Stimulated activated CD8-positive, alpha-beta memory T cell treated with anti-CD3 and anti-CD28 coated beads, Interleukin-7, amount 100 ng/mL, for 4 hours (primary cell): ENCODE results near the gene BTBD7.

Experiments used
- DNase-seq, 2 donors: peaks; one replicate each; pipeline ENCODE4 v3.0.0-alpha.2; 2020; ENCODE audit warnings: low read depth in 2 of 2

BTBD7 gene

DNA sequence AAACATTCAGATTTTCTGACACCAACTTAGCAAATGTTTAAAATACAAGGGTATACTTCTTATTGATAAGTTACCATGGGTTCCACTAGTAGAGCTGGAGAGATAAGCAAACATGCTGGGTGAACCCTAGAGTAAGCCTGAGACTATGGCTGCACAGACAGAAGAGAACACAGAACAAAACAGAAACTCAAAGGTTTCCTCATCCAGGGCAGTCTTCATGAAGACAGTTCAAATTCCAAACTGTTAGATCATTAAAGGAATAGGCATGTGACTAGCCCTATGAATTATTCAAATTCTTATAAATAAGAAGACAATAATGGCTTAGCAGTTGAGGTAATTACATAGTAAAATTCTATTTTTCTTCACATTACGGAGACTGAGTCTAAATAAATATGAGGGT lies 28.1 kb downstream of the BTBD7 start:
- no peak for DNase-seq

DNA sequence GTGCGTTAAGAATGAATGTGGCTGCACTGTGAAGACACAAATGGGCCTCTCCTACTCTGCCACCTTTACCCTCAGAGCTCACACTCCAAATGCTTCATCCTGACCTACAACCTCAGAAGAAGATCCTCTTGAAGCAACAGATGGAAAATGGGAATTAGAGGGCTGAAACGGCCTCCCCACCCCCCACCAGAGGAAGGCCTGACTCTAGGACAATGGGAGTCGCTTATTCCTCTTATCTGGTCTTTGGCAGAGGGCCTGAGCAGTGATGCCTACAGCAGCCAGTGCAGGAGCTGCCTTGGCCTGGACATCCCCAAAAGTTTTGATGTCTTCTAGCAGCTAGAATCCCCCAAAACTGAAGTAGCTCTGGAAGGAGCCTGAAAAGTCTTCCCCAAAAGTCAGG lies 29.2 kb downstream of the BTBD7 start:
- DNase-seq = no peak

DNA sequence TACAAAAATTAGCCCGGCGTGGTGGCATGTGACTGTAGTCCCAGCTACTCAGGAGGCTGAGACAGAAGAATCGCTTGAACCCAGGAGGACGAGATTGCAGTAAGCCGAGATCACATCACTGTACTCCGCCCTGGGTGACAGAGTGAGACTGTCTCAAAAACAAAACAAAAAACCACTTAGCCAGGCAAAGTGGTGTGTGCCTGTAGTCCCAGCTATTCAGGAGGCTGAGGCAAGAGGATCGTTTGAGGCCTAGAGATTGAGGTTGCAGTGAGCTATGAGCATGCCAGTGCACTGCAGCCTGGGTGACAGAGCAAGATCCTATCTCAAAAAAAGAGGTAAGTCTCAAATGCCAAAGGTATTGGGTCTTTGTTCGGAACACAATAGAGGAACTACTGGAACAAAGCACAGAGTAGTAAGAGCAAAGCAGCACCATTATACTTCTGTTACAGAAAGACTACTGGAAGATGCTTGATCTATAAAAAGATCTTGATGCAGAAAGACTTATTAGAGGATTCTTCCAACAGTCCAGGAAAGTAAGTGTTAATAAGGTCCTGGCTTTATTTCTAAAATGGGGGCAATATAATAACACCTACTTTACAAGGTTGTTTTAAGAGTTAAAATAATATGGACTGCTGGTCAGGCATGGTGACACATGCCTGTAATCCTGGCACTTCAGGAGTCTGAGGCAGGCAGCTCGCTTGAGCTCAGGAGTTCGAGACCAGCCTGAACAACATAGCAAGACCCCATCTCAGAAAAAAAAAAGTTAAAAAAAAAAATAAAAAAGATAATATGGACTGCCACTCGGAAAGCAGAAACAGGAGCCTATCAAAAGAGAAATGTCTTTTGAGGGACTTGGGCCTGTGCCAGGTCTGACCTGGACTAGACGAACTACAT lies 29.9 kb downstream of the BTBD7 start:
- no peak for DNase-seq

DNA sequence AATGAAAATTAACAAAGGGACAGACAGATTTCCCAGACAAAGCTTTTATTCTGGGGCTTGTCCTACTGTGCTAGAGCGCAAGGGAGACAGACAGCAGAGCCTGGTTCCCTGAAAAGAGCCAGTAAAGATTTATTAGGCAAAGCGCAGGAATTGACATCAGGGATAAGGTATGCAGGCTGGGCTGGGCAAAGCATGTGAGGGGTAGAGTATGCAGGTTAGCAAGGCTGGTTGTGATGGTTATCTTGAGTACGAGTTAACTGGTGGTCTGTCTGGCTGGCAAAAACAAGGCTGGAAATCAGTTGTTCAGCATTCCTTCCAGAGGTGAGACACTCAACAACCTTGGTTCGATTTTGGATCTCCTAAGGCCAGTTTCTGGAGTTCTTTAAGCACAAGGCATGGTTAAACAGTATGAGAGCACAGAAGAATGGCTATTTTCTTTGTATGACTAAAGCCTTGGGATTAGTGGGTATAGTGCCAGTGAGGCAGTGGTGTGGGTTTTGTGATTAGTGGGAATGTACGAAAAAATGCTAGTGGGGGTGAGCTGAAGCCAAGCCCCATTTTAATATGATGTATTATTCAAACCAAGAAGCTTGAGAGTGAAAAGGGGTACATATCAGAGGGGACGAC lies 30.9 kb downstream of the BTBD7 start:
- no peak for DNase-seq

DNA sequence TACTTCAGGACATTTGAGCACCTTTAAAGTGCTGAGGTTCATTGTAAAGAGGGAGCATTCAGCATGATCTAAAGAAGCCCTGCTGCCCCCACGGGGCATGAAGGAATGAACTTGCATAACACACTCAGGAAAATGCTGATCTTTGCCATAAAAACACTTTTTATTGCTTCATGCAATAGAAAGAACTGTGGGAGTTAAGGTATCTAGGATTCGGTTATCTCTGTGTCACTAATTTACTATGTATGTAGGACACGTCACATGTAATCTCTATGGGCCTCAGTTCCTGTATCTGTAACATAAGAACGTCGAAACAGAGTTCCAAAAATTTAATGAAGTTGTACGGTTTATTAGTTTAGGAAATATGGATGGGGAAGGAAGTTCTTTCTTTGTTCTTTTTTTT lies 33.0 kb downstream of the BTBD7 start:
- no peak for DNase-seq

DNA sequence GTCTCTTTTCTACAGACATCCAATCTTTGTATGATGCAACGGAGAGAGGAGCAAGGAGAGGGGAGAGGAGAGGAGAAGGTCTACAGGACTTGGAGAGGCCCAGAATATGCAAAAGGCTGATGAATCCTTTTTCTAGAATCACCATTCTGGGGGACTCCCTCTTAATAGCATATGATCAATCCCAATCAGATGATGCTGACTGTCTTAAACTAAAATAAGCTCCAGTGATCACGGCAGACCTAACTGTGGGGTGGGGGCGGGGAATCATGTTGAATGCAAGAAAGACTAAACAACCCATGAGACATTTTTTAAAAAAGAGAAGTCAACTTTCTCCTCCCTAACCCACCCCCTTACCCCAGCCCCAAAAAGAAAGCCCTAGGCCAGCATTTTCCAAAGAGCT lies 33.4 kb downstream of the BTBD7 start:
- no peak for DNase-seq

DNA sequence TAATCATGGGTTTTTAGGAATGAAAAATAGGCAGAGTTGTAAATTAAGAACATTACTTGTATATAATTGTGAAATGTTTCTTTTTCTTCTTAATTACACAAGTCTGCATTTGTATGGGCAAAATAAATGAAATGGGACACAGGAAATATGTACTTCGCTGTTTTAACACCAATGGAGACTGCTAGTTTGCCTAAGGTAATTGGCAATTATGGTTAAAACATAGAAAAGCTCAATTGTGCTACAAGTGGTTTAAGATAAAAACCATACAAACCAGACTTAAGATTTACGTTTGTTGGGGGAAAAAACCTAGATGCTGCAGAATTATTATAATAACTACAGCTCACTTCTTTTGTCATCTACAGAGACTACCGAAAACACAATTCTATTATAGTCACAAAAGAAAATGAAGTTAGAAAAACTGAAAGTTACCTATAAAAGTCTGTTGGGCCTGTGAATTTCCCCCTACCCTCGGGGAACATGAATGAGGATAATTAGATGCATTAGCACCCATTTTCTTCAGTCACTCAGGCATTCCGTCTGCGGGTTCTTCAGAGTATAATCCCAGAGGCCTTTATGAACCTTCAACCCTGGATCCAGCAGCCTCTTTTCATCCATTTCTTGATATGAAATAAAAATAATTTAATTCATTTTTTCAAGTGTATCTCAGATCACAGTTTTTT lies 37.2 kb downstream of the BTBD7 start:
- DNase-seq = no peak

DNA sequence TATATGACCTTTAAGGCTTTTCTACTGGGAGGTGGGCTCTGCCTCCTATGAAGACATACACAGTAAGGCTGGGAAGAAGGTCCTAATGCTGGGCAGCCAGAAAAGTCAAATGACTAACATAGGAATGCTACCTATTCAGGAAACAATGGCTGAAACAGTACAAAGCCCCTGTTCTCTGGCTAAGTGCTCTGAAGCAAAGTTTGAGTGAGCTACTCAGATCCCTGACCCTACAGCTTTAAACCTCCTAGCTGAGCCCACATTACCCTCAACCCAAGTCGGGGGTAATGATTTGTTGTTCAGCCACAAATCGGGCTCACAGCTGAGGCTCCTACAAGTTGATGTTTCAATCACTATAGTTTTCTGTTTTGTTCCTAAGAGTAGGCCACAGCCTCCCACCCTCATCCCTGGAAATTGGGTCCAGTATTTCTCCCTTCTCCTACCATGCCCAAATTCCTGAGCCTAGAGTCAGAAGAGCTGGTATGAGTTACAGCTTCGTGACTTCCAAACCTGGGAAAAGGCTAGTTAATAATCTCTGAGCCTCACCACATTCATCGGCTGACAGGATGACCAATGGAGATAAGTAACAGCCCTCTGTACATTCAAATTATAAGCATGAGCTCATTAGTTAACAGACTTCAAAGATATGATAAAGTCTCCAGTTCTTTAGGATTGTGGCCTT lies 46.5 kb downstream of the BTBD7 start:
- DNase-seq = no peak

DNA sequence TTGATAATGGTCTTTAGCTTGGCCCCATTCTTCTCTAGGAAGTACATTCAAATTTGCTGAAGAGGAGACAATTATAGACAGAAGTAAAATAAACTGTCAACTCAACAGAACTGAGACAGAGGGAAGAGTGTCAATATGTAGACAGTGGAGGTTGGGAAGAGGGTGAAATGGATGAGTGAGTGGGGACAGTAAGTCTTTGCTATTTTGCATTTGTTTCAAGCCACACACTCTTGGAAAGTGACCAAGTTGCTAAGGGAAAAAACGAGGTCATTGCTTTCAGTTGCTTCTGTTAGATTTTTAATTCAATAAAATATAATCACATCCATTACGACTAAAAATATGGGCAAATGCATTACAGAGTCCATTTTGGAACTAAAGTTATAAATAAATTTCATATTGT lies 47.8 kb downstream of the BTBD7 start:
- no peak for DNase-seq

DNA sequence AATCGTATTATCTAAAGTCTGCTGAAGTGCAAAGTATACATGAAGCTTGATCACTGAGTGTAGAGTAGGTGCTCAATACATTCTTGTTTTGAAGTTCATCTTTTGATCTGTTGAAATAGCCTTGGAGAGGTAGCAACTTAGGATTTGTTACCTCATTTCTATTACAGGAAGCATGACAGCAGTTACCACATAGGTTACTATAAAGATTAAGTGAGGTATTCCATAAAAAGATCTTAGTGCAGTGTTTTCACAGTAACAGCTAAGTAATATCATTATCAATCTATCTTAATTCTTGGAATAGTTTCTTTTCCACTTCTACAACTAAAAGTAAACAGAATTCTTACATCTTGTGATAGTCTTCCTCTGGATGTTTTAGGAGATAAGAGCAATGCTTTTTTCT lies 50.9 kb downstream of the BTBD7 start:
- no peak for DNase-seq

DNA sequence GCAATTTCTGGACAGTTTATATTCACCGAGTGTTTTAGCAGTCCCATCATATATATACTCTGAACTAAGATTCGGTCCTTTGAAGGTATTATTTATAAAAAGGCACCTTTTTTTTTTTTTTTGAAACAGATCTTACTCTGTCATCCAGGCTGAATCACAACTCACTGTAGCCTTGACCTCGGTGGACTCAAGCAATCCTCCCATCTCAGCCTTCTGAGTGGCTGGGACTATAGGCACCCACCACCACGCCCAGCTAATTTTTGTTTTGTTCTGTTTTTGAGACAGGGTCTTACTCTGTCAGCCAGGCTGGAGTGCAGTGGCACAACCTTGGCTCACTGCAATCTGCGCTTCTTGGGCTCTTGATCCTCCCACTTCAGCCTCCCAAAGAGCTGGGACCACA lies 52.1 kb downstream of the BTBD7 start:
- no peak for DNase-seq

DNA sequence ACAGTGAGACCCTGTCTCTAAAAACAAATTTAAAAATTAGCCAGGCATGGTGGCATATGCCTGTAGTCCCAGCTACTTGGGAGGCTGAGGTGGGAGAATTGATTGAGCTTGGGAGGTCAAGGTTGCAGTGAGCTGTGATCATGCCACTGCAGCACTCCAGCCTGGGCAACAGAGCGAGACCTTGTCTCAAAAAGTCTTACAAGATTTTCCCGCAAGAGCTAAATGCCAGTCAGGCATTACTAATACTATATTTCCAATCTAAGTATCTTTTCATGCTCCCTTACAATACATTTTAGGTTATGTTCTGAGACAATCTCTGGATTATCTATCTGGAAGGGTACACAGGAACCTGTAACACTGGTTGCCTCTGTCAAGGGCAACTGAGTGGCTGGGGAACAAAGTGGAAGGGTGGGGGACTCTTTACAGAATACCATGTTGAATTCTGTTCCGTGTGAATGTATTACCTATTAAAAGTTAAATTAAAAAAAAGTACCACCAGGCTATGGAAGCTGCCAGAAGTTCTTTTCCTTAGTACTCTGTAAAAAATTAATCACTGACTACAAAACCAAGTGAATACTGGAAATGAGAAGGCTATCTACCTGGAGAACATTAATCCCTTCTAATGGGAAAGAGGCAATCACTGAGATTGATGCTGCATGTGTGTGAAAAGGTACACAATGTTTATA lies 56.7 kb downstream of the BTBD7 start:
- DNase-seq = no peak

DNA sequence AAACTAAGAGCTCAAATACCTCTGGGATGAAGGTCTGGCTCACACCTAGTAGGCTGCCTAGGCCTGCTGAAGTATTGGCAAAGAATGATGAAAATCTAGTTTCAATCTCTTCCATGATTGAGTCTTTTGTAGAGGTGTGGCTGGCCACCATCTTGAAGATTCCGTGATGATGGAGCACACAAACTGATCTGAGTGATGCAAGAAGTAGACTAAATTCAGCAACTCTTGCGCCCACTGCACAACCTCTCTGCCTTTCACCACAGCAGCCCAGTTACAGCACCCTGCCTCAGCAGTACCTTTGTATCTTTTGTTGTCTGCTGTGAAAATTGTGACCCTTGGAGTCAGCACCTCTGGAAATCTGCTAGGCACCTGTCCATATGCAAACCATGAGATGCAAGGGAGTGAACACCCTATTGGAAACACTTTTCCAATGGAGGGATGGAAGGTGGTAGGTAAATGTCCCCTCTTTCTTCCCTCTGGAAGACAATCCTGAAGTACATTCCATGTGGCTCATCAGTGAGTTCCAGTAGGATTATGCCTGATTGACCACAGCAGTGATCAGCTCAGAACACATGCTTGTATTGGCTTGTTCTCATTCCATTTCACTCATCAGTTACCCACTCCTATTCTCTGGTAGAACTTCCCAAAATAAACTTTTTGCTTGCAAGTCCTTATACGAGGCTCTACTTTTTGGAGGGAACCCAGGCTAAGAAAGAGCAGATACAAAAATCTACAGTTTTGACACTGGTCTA lies 58.6 kb downstream of the BTBD7 start:
- DNase-seq = no peak

DNA sequence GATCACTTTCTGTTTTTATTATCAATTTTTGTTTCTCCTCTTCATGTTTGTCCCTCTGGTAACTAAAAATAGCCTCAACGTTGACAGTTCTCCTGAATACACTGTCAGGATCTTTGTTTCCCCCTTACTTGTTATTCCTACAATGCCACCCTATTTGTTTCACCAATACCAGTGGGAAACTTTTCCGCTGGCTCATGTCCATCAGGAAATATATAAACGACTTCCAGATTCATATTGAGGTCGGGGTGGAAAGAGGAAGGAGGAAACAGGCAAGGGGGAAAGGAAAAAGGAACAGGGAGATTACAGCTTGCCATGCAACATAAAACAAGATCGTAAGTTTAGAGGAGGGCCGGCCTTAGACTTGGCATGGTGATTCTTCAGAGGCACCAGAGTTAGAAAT lies 61.7 kb downstream of the BTBD7 start:
- no peak for DNase-seq

DNA sequence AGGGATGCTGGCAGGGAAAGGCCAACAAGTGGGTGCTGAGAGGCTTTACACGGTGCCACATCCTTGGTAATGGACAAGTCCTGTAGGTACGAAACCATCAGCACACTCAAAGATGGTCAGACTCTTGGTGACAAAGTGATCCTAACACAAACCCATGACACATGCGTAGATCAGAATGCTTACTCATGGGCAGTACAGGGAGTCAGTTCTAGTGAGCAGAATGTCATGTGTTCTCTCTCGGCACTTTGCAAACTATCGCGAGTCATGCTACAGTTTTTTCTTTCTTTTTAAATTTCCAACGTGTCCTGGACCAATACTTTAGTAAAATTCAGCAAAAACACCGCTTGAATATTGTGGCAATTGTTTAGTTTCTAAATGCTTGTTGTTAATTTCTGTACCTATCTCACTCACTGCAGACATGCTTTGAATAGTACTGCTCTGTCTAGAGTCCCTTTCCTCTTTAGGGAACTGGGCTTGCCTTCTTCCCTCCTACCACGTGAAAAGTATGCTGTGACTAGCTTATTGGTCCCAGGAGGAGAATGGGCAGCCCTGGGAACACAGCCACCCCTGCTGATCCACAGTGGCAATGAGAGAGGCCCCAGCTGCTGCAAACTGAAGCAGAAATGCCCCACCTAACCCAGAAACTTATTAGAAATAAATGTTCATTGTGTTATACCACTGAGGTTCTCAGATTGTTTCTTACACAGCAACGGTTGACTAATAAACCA lies 63.3 kb downstream of the BTBD7 start:
- no peak for DNase-seq

DNA sequence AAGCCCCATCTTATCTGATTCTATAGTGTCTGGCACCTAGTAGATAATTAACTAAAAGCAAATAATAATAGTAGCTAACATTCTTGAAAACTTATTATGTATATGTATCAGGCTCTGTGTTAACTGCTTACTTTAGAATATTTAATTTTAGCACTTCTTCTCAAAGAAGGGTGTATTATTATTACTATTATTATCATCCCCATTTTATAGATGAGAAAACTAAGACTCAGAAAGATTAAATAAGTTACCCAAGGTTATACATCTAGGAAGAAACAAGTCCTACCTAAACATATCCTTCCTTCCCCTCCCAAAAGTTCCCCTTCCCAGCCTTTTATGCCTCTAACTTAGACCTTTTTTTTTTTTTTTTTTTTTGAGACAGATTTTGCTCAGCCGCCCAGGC lies 64.4 kb downstream of the BTBD7 start:
- no peak for DNase-seq

DNA sequence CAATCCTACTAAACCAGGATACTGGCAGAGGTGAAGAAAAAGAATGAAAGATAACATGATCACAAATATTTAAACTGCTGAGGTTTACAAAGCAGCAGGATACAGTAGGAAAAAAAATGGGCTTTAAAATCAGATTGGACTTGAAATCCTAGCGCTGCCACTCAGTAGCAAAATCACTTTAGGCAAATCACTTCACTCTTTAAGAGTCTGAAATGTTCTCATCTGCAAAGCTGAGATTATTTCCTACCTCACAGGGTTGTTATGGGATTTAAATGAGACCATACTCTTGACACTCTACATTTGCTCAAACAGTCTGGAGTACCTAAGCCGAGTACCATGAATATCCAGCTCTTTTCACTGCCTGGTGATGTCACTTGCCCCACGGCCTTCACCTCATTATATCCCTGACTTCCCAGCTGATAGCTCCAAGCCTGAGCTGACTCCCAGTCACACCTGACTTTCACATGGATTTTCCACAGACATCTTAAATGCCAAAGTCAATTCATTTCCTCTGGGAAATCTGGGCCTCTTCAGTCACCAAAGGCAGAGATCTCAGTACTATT lies 65.6 kb downstream of the BTBD7 start:
- DNase-seq = no peak

DNA sequence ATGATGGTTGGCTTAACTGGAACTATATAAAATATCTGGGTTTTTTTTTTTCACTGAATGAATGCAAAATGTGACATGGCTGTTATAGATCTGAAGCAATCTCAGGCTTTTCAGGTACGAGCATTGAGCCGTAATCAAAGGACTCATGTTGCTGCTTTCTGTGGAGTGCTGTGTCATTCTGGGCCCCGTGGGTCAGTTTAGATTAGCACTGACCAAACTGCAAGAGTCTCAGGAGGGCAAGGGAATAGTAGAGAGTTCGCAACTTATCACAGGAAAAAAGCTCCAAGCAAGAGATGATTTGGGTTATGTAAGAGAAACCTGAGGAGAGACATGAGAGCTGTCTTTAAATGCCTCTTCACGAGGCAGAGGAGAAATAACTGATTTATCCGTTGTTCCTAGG lies 66.7 kb downstream of the BTBD7 start:
- DNase-seq = no peak

DNA sequence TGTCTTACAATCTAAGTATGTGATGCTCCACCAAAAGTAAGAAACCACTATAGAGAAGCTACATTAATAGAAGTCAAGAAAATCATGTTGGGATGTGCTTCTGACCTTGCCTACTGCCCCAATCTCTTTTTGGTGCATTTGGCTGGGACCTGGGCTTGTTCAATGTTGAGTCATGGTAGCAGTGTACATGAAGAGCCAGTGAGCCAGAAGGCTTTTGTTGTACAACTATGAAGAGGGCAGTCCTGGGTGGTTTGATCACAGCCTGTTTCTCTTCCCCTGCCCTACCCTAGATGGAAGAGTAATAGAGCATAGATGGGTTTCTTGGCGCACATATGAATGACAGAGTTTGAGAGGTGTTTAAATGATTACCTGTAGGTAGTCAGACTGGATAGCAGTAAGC lies 69.4 kb downstream of the BTBD7 start:
- DNase-seq = no peak

DNA sequence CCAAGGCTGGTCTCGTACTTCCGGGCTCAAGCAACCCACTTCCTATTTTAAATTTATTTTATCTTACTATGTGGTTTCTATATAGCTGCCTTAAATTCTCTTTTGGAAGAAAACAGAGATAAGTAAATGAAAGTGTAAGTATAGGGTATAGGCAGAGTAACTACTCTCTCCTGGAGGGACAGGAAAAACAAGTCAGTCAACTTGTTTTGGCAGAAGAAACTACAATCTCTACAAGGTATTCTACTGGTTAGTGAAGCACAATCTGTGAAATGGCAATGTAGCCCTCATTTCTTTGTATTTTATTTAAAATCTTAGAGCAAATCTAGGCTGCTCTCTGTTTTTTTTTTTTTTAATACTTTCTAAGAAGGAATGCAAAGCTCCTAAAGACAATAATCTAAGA lies 70.4 kb downstream of the BTBD7 start:
- DNase-seq = no peak
